Heart right ventricle (tissue), 16 donors: Measurements from ENCODE around the gene SKA1. TPM values are rescaled to one million over a fixed set of nuclear protein-coding genes. Genes with fewer than 3 reads are reported as not detected.
"Not testable (repeated sequence)": the region's sequence is repeated elsewhere in the genome, so short reads cannot be mapped to it uniquely, and the experiment has no call there.

Source experiments
- ATAC-seq, 8 donors: fragments of 200-7000 bp; cut with Tn5 transposase; one replicate each; pipeline ENCODE4 v1.9.1; 2020; ENCODE audit warnings: mild to moderate bottlenecking in 8 of 8, moderate library complexity in 8 of 8, moderate number of reproducible peaks in 1 of 8
- DNase-seq, 2 donors: peaks; one replicate each; pipeline ENCODE4 v3.0.0-alpha.2; 2020
- H3K27ac ChIP-seq, 10 donors: fragments of 200-600 bp; sonication (generic) in 2 of 10; one replicate each; pipeline versions ENCODE4 v1.5.0 to v1.8.0; 2020 to 2022; ENCODE audit warnings: mild to moderate bottlenecking in 3 of 10
- H3K27me3 ChIP-seq, 7 donors: fragments of 200-600 bp; one replicate each; pipeline ENCODE4 v1.8.0; 2021 to 2022; ENCODE audit warnings: mild to moderate bottlenecking in 2 of 7
- H3K36me3 ChIP-seq, 9 donors: fragments of 200-600 bp; sonication (generic) in 1 of 9; one replicate each; pipeline versions ENCODE4 v1.5.0 to v1.8.0; 2020 to 2022; ENCODE audit warnings: mild to moderate bottlenecking in 2 of 9
- H3K4me1 ChIP-seq, 9 donors: fragments of 200-600 bp; sonication (generic) in 1 of 9; one replicate each; pipeline versions ENCODE4 v1.5.0 to v1.8.0; 2020 to 2022; ENCODE audit warnings: mild to moderate bottlenecking in 4 of 9
- H3K4me3 ChIP-seq, 10 donors: fragments of 200-600 bp; sonication (generic) in 2 of 10; one replicate each; pipeline versions ENCODE4 v1.5.0 to v1.8.0; 2020 to 2022; ENCODE audit warnings: mild to moderate bottlenecking in 7 of 10, moderate library complexity in 2 of 10
- H3K9me3 ChIP-seq, 11 donors: fragments of 200-600 bp in 10 of 11; sonication (generic) in 2 of 11; one replicate each; pipeline versions ENCODE4 v1.5.0 to v1.8.0; 2013 to 2022; ENCODE audit warnings: mild to moderate bottlenecking in 2 of 11, control low read depth in 1 of 11, moderate library complexity in 1 of 11
- WGBS, 2 donors: extraction: QIAGEN DNeasy Blood & Tissue Kit; methylation state at CpG; one replicate each; pipeline ENCODE4 v1.1.7; 2013; ENCODE audit warnings: inconsistent platforms in 1 of 2; 5-methylcytosine and 5-hydroxymethylcytosine counted together
- intact Hi-C, 10 donors: fragments of 100-400 bp; cut with DNase I; formaldehyde crosslinking; loops; one replicate each; pipeline versions ENCODE4 v1.11.1 to v1.14.2; 2022
- polyA plus RNA-seq, 2 donors: library from polyadenylated mRNA; stranded (reverse); fragments of 200-250 nt; gene quantifications; one replicate each; pipeline ENCODE4 v1.2.3, GENCODE V29; 2013
- total RNA-seq, 10 donors: library from RNA; stranded (reverse); fragmentation: NEBNext Ultra II Directional in 3 of 10; extraction: Animal tissue kit (Norgen Biotek cat#: 25700) in 3 of 10; gene quantifications; one replicate each; pipeline versions ENCODE4 v1.2.1 to v1.2.4, GENCODE V29; 2021 to 2023
- TF ChIP-seq, protein P1 (sequence below), 9 donors: fragments of 200-600 bp; sonication (generic) in 2 of 9; IDR thresholded peaks; one replicate each; pipeline versions ENCODE4 v1.5.0 to v1.8.0; 2021 to 2022; ENCODE audit warnings: antibody characterized with exemption in 9 of 9, mild to moderate bottlenecking in 5 of 9, moderate library complexity in 1 of 9
- donor health status: Arrhythmogenic right ventricular cardiomyopathy.
- donor health status: ischemic (EF 13 %, LVEDD 7.1; RV severe dilation, severe dysfunction).
- donor health status: healthy with polysubstance abuse.
- donor health status: DM: no; HTN: yes; CAD: no.
- donor health status: DM: no; HTN: no; CAD: no.
- donor health status: ischemic (EF 25% LVEDD 6.9; RV normal size, moderate dysfunction).
- donor health status: ischemic (EF 25% LVEDD 5.7; RV mildly dilated, moderate dysfunction).
- donor health status: healthy.
- donor health status: DM: yes; HTN: yes; CAD: no.
- donor health status: Ischemic cardiomyopathy.
- donor health status: ischemic (EF 35%, LVEDD 5.7; RV mildly dilated, moderate dysfunction).
- donor health status: nonischemic (EF 11% LVEDD 7.7; RV severe dilation, severe dysfunction).
- donor health status: DM: yes; HTN: yes; CAD: no.
- donor health status: PGD.
- donor health status: ischemic (EF 29% LVEDD 5.4; RV normal size, mild dysfunction).
- donor health status: nonischemic (EF 23%, LVEDD 6.1; RV moderate dilation, normal function).

Gene SKA1
- total and polyA plus RNA-seq, 12 donors, result 0.12 to 1.9 (median 0.29) TPM

DNA sequence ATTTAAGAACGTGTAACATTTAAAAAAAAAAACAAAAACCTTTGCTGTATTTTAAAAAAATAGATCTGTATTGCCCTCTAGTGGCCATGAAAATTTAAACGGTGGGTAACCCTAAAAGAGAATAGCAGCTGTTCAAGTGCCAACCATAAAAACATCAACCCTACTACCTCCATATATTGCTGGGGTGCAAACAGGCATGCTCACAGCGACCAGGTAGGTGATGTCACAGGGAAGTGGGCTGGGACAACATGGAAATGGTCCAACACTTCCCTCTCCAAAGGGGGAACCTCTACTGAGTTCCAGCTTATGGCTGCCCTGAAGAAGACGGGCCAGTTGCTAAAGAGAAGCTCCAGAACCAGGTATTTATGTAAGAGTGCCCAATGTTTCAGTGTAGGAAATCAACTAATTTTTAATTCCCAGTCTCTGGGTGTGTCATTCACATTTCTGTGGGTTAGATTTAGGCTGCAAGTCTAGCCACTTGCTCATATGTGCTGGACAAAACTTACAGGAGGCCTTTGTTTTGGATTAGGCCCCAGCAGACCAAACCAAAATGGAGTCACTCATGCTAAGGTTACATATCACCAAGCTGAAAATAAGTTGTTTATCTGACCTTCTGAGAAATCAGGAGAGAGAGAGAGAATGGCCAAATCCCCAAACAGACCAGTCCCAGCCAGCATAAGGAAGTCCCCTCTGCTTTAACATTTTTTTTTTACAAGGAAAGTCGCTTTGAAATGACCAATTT lies 54.5 kb downstream of the SKA1 start:
- peaks cover 0 to 20% (median 4%) of the 10 kb centered on the region in 11 donors for H3K9me3 ChIP-seq
- TF ChIP-seq, protein P1, sequence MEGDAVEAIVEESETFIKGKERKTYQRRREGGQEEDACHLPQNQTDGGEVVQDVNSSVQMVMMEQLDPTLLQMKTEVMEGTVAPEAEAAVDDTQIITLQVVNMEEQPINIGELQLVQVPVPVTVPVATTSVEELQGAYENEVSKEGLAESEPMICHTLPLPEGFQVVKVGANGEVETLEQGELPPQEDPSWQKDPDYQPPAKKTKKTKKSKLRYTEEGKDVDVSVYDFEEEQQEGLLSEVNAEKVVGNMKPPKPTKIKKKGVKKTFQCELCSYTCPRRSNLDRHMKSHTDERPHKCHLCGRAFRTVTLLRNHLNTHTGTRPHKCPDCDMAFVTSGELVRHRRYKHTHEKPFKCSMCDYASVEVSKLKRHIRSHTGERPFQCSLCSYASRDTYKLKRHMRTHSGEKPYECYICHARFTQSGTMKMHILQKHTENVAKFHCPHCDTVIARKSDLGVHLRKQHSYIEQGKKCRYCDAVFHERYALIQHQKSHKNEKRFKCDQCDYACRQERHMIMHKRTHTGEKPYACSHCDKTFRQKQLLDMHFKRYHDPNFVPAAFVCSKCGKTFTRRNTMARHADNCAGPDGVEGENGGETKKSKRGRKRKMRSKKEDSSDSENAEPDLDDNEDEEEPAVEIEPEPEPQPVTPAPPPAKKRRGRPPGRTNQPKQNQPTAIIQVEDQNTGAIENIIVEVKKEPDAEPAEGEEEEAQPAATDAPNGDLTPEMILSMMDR (IDR thresholded peaks at IDR 0.05), result peak; percentile 15 to 64 (median 54)
- peaks cover 0 to 5% (median 0%) of the 10 kb centered on the region in 9 donors for H3K4me1 ChIP-seq
- intact Hi-C loops, result loop anchor here in 1 of 10 donors (10.0 kb wide), 1 partner anchor 215 kb away; no protein-coding TSS in a partner anchor
- H3K27ac ChIP-seq, result no peak overlapping the region
- no peaks in the 10 kb centered on the region for H3K27me3 ChIP-seq
- DNase-seq, result no peak
- no peak for ATAC-seq
- H3K36me3 ChIP-seq, result no peaks in the 10 kb centered on the region
- 34% methylated on average over 5 of the region's 5 CpGs for WGBS, 2 donors
- H3K4me3 ChIP-seq, result no peak overlapping the region

DNA sequence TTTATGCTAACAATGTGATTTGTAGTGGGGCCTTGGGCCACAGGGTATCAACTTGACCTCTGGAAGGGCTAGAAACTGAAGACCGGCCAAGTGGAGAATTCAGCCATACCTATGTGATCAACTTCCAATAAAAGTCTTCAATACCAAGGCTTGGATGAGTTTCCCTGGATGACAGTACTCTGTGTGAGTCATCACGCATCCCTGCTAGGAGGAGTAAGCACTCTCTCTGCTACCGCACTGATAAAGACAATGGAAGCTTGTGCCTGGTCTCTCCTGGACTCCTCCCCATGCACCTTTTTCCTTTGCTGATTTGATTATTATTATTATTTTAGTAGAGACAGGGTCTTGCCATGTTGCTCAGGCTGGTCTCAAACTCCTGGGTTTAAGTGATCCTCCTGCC lies 58.1 kb downstream of the SKA1 start:
- no peak for ATAC-seq
- Histone ChIP-seq H3K27ac (no peak overlapping the region), H3K27me3 (no peaks in the 10 kb centered on the region), H3K4me1 (no peaks in the 10 kb centered on the region), H3K36me3 (no peaks in the 10 kb centered on the region), H3K9me3 (peaks cover 0 to 5% (median 0%) of the 10 kb centered on the region in 11 donors), H3K4me3 (no peak overlapping the region)
- 76 to 80% methylated on average over 3 of the region's 3 CpGs for WGBS, 2 donors
- no peak for DNase-seq
- TF ChIP-seq, protein P1 (IDR thresholded peaks at IDR 0.05), result no peak
- intact Hi-C loops, result loop anchor here in 2 of 10 donors (10.0 kb wide), 3 partner anchors 208 to 358 kb away; no protein-coding TSS in a partner anchor

DNA sequence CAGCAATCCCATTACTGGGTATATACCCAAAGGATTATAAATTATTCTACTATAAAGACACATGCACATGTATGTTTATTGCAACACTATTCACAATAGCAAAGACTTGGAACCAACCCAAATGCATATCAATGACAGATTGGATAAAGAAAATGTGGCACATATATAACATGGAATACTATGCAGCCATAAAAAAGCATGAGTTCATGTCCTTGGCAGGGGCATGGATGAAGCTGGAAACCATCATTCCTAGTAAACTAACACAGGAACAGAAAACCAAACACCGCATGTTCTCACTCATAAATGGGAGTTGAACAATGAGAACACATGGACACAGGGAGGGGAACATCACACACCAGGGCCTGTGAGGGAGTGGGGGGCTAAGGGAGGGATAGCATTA lies 61.9 kb downstream of the SKA1 start:
- not testable (repeated sequence) for H3K9me3 ChIP-seq, H3K27ac ChIP-seq, H3K36me3 ChIP-seq, ATAC-seq, H3K27me3 ChIP-seq, DNase-seq, H3K4me1 ChIP-seq, H3K4me3 ChIP-seq
- 92 to 100% methylated on average over 1 of the region's 1 CpG for WGBS, 2 donors
- intact Hi-C loops, result loop anchor here in 2 of 10 donors (10.0 kb wide), 3 partner anchors 212 to 362 kb away; no protein-coding TSS in a partner anchor

DNA sequence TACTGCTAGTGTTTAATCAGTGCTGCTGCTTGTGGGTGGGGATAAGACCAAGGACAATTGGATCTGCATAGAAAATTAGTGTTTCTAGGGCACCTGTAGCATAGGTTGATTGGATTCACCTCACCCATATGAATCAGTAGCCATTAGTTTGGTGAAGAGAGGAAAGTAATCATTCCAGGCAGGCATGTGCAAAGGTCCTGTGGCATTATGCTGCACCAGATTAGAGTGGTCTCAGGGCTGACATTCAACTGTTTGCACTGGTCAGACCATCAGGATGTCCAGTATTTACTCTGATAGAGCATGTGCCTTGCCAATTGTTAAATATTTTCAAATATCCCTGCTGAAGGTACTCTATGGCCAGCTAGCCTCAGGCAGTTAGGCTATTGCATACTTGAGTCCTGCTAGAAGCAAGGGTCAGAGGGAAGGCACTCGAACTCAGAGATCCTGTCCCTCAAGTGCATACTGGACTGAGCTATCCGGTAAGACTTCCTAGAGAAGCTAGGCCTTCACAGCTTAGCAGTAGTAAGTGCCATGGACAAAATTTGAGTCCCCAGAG lies 64.7 kb downstream of the SKA1 start:
- TF ChIP-seq, protein P1 (IDR thresholded peaks at IDR 0.05), result no peak
- Histone ChIP-seq H3K27ac (no peak overlapping the region), H3K4me1 (no peaks in the 10 kb centered on the region), H3K27me3 (no peaks in the 10 kb centered on the region), H3K9me3 (peaks cover 0 to 19% (median 0%) of the 10 kb centered on the region in 11 donors), H3K36me3 (no peaks in the 10 kb centered on the region), H3K4me3 (no peak overlapping the region)
- DNase-seq (no peak), ATAC-seq (no peak)
- 78 to 80% methylated on average over 2 of the region's 2 CpGs for WGBS, 2 donors
- intact Hi-C loops, result loop anchor here in 2 of 10 donors (10.0 kb wide), 3 partner anchors 215 to 365 kb away; no protein-coding TSS in a partner anchor
